NCI-H2171 treated with DMSO at 0.1 percent for 48 hours (cell line): Measurements from ENCODE around the gene CDKL5.
"Not testable (repeated sequence)": the region's sequence is repeated elsewhere in the genome, so short reads cannot be mapped to it uniquely, and the experiment has no call there.

Source experiments
- DNase-seq: peaks from one replicate; lab custom pipeline; 2025; lab: John Stamatoyannopoulos, UW

CDKL5 gene

DNA sequence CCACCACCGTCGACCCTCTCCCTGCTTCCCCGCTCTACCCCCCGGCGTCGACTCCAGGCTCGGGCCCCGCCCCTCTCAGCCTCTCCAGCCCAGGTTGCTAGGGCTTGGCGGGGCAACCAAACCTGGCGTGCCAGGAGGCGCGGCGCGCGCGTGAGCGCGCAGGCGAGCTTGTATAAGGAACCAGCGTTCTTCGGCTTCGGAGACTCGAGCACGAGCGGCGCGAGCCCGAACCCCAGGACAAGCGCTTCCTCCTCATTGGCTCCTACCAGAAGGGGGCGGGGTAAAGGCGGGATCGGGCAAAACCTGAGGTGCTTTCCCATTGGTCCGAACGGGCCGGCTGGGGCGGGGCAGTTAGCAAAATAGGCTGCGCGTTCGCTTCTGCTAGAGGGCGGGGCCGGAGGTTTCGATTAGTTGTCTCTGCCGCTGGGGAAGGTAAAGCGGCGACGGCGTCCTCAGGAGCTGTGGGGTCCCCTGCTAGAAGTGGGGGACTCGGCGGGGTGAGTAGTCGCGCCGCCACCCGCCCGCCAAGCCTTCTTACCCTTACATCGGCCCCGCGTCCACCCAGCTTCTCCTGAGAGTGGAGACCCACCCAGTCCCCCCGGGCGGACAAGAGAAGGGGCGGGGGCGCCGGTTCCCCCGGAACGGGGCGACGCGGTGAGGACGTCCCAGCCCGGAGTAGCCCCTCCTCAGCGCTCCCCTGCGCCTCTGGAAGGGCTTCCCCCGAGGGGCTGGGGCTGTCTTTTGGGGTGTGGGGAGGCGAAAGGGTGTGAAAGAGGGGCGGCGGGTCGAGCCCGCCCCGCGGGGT lies at the start of gene CDKL5:
CDKL5 (plus strand) TSS at position 410 of the 805 bp plus-strand sequence. CDS start 81,489 bp downstream, outside the sequence.
- peak; percentile 94 for DNase-seq

DNA sequence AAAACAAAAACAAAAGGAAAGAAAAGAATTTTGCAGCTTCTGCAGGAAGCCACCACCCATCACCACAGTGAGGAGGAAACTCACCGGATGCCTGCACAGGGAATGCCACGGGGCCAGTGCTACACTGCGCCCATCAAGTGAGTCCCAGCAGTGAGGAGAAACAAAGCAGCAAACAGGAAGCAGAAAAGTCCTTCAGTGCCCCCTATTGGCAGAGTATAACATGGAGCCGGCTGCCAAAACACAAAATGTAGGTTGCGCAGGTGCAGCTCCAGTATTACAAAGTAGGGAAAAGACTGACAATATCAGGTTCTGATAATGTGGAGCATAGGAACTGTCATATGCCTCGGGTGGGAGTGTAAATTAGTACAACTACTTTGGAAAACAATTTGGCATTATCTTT lies 47.6 kb upstream of the CDKL5 start:
- DNase-seq: peak; percentile 28

DNA sequence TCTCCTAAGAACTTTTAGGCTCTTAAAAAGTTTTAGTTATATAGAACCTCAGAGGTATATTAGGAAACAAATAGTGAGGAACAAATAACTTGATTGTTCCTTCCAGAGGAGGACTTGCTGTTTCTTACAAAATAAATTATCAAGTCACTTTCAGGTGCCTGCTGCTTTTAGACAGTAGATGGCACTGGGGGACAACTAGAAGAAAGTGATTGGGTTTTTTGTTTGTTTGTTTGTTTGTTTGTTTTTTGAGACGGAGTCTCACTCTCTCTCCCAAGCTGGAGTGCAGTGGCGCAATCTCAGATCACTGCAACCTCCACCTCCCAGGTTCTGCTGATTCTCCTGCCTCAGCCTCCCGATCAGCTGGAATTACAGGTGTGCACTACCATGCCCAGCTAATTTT lies 35.4 kb upstream of the CDKL5 start:
- peak; percentile 12 for DNase-seq

DNA sequence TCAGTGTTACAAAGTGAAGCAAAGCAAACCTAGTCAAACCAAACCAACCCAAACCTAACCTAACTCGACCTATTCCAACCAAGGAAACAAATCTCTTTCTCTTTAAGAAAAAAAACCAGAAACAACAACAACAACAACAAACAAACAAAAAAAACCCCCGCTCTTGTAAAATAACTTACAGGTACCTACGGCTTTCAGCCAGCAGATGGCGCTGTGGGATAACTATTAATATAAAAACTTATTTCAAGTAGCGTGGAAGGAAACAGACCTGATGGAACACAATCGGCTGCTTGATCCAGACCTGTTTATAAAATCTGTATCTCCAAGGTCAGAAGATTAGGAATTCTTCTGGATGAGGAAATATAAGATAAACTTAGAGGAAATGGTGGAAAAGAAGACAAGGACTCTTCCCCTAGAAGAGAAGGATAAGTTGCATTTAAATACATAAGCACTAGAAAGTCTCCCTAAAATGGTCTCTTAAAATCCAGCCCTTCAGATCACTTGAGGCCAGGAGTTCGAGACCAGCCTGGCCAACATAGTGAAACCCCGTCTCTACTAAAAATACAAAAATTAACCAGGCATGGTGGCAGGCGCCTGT lies 34.4 kb upstream of the CDKL5 start:
- DNase-seq: peak; percentile 61

DNA sequence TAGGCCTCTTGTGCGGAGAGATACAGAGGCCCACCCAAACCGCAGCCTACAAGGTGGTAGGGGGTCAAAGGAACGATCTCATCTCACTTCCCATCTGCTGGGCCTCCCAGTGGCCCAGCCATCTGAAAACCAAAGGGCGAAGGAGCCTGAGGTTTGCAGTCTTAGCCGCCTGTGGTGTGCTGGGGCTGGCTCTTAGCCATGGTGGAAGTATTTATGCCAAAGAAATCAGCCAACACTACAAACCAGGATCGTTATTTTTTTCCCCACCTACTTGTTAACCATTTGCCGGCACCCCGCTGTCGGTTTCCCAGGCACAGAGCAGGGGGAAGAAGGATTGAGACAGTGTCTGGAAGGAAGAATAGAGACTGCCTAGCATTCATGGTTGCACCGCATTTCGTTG lies 30.9 kb upstream of the CDKL5 start:
- DNase-seq: no peak

DNA sequence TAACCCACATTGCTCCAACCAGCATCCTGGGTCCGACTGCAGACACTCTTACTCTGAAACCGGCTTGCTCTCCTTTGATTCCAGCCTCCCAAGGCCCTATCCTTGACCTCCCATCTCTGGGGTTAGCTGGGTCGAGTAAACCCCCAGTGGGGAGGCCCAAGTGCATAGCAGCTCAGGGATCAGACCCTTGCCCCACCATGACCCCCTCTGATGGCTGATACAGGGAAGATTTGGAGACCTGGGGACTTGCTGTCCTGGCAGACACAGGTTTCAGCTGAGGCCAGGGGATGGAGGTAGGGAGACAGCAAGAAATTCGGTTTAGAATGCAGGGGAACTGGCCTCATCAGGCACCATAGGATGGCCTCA lies 23.6 kb upstream of the CDKL5 start:
- DNase-seq: no peak

DNA sequence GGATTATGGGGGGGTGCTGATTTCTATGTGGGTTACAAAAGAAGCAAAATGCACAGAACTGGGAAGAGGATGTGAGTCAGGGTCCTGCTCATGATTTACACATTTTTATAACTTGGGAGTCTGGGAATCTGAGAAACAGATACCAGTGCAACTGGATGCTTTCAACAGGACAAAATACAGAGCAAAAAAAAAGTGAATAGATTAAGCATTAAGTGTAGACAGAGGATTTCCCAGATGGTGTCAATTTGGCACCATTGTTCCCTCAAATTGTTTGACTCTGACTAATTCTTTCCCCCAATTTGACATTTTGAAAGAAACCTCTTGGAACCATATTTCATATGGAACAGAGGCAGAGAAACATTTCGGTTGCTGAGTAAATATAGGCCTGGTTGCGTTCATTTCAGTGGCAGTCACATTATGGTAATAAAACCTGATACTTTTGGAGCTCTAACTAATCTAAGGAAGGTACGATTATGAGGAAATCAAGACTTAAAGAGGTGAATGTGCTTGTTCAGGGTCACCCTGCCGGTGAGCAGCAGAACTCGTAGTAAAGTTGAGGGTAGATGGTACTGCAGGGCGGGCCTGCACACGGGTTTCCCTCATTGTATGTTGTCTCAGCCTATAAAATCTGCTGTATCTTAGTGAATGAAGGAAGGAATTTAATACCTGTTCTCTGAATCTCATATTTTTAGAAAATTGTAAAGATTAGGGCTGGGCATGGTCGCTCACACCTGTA lies 18.7 kb upstream of the CDKL5 start:
- DNase-seq: no peak

DNA sequence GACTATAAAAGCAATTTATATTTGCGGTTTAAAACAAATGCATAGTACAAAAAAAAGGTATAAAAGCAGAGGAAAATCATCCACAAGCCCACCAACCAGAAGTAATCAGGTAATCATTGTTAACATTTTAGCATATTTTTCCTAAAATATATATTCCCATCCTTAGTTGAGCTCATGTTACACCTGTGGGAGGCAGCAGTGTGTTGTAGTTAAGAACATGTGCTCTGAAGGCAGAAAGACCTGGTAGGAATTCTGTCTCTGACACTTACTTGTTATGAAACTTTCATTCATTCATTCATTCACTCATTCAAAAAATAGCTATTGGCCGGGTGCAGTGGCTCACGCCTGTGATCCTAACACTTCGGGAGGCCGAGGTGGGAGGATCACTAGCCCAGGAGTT lies 15.4 kb upstream of the CDKL5 start:
- peak; percentile 27 for DNase-seq

DNA sequence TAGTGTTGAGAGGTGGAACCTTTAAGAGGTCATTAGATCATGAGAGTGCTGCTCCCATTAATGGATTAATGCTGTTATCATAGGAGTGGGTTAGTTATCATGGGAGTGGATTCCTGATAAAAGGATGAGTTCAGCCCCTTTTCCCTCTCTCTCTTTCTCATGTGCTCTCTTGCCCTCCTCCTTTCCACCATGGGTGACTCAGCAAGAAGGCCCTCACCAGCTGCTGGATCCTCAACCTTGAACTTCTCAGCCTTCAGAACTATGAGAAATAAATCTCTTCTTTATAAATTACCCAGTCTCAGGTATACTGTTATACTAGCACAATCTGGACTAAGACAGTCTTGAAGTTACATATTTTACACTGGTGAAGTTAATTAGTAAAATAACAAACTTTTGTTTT lies 10.0 kb upstream of the CDKL5 start:
- no peak for DNase-seq

DNA sequence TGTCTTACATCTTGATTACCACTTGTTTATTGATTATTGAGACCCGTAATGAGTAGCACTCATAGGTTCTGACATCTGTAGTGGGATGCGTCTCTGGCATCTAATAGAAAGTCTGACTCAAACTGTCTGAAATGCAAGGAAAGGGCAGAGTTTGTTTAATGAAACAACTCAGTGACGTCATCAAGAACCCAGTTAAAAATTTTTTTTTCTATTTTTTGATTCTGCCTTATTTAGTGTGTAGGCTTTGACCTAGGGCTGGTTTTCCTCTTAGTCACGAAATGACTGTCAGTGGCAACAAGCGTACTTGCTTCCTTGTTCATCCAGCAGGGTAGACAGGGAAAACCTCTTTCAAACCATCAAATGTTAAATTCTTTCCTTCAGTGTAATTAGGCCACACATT lies 3.1 kb upstream of the CDKL5 start:
- DNase-seq: no peak

DNA sequence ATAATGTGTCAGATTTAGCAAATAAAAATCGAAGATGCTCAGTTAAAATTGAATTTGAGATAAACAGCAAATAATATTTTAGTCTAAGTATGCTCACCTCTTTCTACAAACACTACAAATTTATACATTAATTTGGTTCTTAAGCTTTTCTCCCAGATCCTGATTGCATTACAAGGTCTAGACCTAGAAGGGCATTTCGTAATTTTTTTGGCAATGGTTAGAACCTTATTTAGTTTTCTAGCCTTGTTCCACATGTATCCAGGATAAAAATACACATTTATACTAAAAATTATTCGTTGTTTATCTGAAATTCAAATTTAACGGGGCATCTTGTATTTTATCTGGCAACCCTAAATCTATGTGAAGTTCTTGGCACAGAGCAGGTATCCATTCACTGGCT lies 2.5 kb upstream of the CDKL5 start:
- no peak for DNase-seq

DNA sequence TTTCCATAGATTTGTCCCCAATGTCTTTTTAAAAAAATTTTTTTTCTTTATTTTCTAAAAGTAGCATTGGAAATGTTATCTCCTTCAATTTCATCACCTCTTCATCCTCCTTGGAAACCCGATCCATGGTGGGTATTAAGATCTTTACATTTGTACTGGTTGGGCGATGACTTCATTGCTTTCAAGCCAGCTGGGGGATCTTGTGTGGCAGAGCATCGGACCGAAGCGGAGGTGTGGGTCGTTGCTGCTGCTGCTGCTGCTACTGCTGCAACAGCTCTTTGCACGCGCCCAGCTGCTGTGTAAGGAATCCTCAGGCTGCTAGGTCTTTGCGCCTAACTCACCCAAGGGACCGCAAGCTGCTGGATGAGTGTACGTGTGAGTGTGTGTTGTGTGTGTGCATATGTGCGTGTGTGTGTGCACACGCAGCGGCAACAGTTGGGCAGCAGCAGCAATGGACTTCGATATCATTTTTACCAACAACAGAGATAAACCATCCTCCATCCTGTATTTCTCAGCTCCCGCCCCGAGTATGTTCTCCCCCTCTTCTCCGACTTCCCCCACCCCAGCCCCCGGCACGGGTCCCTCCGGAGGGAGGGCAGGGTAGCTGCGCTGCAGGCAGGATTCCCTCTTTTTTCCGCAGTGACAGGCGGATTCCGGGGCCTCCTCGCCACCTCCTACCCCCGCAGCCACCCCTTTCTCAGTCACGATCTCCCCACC lies 768 bp upstream of the CDKL5 start:
- peak; percentile 79 for DNase-seq

DNA sequence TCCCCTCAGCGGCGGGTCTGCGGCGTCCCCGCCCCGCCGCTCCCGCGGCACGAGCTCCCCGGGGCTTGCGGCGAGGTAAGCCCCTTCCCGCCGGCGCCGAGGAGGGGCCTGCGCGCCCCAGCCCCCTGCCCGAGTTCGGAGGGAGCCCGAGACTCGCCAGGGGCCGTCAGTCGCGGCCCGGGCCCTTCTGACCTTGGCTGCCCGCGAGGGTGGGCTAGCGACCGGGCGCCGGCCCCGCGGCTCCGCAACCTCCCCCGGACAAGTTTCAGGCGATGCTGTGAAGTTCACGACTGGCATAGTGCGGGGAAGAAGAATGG lies 554 bp downstream of the CDKL5 start:
- no peak for DNase-seq

DNA sequence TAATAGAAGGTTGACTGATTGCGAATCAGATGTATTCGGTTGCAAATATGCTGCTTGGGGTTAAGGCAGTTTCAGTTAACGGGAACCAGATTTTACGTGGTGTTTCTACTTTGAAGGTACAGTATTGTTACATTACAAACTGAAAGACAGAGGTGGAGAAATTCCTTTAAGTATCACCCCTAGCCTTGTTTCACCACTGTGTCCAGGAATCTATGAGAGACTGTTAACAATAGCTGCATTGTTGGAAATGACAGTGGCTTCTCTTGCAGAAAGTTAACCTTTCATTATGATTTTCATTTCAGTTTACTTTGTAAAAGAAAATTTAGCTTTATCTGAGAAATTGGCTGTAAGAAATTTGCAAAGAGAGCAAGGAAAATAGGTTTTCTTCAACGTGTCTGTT lies 2.6 kb downstream of the CDKL5 start:
- DNase-seq: no peak

DNA sequence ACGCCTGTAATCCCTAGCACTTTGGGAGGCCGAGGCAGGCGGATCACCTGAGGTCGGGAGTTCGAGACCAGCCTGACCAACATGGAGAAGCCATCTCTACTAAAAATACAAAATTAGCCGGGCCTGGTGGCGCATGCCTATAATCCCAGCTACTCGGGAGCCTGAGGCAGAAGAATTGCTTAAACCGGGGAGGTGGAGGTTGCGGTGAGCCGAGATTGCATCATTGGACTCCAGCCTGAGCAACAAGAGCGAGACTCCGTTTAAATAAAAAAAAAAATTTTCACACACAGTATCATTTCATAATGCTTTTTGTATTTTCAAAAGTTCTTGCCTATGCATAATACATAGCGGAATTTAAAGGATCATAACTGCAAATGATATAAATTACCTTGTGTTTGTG lies 7.9 kb downstream of the CDKL5 start:
- DNase-seq: not testable (repeated sequence)

DNA sequence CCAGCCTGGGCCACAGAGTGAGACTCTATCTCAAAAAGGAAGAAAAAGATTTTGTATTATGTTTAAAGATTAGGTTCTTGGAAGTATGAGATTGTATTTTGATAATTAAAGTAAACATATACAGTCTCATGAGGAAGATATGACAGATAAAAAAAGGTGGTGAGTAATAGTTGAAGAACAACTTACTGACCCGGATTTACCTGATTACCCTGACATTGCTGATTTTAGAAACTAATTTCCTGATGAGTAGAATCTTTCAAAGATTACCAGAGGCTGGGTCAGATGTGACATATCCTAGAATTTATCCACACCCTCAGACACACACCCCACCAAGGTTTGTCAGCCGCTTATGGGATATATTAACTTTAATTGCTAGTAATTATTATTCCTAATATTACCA lies 9.5 kb downstream of the CDKL5 start:
- DNase-seq: no peak

DNA sequence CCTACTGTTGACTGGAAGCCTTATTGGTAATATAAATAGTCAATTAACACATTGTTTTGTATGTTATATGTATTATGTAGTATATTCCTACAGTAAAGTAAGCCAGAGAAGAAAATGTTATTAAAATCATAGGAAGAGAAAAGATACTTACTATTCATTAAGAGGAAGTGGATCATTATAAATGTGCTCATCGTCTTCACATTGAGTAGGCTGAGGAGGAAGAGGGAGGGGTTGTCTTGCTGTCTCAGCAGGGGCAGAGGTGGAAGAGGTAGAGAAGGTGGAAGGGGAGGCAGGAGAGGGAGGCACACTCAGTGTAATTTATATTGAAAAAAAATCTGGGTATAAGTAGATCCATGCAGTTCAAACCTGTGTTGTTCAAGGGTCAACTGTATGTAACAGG lies 10.6 kb downstream of the CDKL5 start:
- no peak for DNase-seq

DNA sequence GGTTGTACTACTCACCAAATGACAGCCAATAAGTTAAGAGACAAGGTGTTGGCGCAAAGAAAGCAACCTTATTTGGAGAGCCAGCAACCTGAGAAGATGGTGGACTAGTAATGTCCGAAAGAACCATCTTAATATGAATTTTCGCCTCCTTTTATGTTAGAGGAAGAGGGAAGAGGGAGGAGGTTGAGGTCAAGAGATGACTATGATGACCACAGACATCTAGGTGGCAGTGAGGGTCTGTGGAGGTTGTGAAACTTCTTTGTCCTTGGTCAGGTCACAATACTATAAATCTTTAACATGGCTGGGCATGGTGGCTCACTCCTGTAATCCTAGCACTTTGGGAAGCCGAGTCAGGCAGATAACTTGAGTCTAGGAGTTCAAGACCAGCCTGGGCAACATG lies 15.4 kb downstream of the CDKL5 start:
- no peak for DNase-seq

DNA sequence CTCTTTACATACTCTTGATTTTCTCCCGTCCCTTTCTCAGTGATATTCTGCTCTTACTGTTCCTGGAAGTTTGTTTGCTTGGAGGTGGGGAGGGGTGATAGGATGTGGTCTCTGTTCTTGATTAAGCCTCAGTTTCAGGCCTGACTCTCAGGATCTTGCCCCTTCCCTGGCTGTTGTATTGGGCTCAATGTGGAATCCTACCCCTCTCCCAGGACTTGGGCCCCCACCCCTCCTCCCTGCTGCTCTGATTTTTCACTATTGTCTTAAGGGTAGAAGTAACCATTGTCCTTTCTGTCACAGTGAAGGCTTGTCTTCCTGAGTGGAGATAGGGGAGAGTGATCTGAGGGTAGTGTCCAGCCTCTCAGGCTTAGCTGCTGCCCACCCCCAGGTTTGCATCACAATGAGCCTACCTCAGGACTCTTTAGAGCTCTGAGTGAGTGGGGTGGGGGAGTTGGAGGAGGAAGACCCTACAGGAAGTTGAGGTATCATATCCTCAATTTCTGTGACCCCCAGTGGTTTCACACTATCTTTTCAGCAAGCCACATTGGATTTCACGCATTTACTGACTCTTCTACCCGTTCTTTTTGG lies 16.5 kb downstream of the CDKL5 start:
- DNase-seq: no peak

DNA sequence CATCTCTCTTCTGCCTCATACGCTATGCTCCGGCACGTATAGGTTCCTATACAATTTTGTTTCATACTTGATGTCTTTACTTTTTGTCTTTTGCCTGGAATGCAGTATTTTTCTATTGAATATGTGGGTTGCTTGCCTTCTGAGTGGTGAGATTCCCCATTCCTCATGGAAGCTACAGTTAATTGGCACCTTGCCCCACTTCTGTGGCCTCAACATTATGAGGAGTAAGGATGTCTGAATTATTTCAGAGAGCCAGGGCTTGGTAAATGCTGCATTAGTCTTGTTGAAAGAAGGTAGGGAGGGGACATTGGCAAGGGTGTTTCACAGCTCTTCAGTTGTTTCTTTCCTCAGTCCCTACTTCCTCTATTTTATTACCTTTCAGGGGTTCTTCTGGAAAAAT lies 23.0 kb downstream of the CDKL5 start:
- no peak for DNase-seq

DNA sequence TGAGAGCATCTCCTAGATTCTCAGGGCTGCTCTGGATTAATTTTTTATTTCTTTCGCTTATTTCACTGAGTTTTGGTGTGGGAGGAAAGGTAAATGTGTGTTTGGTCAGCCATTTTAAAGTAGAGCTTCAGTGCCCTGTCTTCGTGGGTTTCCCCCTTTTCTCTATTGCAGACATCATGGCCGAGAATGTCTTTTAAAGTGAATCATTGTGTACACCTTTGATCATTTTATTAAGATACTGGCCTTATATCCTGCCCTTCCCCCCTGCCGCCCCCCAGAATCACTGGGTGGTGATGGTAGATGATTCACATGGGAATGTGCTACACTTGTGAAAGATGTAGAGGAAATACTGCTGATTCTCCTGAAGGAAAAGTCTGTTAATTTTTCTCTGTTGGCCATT lies 23.8 kb downstream of the CDKL5 start:
- no peak for DNase-seq

DNA sequence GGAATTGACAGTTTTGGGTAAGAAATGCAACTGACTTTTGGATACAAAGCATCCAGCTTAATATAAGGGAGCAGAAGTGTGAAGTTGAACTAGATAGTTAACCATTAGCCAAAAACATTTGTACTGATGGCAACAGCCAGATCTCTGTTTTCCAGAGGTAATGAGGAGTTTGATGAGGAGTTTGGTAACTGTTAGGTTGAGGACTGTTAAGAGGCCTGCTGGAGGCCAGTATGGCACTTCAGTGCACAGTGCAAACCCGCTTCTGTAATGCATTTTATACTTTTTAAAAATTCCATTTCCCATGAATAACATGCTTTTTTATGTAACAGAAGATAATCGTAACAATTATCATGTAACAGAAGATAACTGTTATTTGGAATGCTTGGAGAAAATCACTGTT lies 30.0 kb downstream of the CDKL5 start:
- no peak for DNase-seq
